Hippocampal formation (tissue), 2 donors: ENCODE data around the gene IL1RAPL2.
A peak's percentile ranks its signal among the peaks of the same experiment; 100 is the strongest.
"Not testable (repeated sequence)": the region's sequence is repeated elsewhere in the genome, so short reads cannot be mapped to it uniquely, and the experiment has no call there.

Experiments
- DNase-seq, 2 donors: peaks; one replicate each; lab custom pipeline; 2025; lab: John Stamatoyannopoulos, UW

The IL1RAPL2 gene

DNA sequence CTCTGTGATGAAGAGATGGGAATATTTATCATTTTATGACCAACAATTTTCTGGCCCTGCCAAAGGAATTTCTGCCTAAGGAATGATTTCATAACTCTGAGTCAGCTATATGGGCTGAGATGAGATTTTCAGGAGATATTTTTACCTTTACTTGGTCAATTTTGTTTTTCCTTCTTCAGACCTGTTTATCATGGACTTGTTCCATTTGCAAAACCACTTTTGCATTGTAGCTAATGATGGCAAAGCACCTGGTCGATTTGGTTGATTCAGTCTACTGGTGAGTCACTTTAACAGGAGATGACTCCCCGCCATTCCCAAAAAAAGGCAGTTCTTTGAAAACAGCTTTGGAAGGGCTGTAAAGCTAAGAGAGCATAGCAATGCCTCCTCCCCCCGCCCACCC, 601.2 kb downstream of the IL1RAPL2 start:
- DNase-seq, result no peak

DNA sequence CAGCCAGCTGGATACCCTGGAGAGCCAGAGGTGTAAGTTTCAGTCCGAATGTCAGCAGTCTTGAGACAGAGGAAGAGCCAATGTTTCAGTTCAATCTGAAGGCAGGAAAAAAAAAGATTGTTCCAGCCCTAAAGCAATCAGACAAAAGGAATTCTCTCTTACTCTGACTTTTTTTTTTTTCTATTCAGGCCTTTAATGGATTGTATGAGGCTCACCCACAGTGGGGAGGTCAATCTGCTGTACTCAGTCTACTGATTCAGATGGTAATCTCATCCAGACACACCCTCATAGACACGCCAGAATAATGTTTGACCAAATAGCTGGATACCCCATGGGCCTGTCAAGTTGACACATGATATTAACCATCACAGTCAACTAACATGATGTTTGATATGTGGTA, 602.6 kb downstream of the IL1RAPL2 start:
- DNase-seq, result no peak

- no peak for DNase-seq
Measured at GRCh38 chrX:105173071-105173470, 607.1 kb downstream of the IL1RAPL2 start.

DNA sequence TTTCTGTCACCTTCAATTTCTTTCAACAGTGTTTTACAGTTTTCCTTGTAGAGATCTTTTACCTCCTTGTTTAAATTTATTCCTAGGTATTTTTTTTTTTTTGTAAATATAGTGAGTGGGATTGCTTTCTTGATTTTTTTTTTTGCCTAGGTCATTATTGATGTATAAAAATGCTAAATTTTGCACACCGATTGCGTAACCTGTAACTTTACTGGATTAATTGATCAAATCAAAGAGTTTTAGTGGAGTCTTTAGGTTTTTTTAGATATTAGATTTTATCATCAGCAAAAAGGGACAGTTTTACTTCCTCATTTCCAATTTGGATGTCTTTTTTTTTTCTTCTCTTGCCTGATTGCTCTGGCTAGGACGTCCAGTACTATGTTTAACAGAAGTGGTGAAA, 613.6 kb downstream of the IL1RAPL2 start:
- no peak for DNase-seq

DNA sequence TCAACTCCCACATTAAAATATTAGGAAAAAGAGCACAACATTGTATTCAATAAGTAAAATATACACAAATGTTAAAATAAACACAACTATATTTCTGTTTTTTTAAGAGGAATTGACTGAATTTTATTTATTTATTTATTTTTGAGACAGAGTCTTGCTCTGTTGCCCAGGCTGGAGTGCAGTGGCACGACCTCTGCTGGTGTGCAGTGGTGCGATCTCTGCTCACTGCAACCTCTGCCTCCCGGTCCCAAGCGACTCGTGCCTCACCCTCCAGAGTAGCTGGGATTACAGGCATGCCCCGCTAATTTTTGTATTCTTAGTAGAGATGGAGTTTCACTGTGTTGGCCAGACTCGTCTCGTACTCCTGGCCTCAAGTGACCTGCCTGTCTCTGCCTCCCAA, 623.1 kb downstream of the IL1RAPL2 start:
- DNase-seq, result no peak

- peak in 1 of 2 donors; percentile 10 for DNase-seq
Measured at GRCh38 chrX:105190252-105190853, 624.4 kb downstream of the IL1RAPL2 start.

DNA sequence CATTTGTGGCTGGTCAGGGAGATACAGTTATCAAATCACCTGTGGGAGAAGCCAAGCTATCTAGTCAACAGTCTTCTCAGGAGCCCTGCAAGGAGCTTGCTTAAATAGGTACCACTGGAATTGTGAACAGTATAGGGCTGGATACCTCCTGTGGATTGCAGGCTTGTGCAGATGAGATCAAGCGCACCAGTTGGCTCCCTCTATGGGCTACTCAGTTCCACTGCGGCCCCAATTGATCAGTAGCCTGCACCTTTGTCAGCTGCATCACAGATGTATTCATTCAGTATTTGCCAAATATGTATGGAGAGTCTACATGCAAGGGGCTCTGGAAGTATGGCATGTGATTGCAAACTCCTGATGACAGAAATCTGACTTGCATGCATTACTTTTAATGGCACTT, 625.9 kb downstream of the IL1RAPL2 start:
- no peak for DNase-seq

DNA sequence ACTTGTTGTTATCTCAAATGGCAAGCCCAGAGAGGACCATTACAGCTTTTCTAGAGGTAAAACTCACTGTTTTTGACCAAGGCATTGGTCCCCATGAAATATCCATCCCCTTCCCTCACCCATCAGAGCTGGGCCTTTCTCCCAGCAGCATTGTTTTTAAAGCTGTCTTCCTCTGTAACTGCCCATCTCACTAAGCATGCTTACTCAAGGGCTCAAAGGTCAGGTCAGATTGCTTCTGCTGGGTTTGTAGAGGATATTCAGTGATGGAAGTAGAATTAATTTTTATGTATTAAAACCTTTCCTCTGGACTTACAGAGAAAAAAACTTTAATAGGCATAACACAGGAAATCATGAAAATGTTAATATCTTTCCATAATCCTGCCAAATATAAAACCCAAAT, 643.4 kb downstream of the IL1RAPL2 start:
- DNase-seq, result no peak

DNA sequence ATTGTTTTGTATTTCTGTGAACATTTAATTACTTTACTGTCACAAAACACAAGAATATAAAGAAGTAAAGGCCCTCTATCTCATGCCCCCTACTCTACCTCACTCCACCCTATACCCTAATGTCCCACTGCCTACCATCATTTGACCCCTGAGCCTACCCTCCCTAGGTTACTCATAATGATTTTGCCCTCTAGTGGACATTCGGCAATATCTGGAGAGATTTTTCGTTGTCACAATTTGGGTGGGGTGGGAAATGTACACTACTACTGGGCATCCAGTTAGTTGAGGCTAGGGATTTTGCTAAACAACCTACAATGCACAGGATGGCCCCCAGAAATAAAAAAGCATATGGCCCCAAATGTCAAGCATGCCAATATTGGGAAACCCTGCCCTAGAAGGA, 644.3 kb downstream of the IL1RAPL2 start:
- no peak for DNase-seq

DNA sequence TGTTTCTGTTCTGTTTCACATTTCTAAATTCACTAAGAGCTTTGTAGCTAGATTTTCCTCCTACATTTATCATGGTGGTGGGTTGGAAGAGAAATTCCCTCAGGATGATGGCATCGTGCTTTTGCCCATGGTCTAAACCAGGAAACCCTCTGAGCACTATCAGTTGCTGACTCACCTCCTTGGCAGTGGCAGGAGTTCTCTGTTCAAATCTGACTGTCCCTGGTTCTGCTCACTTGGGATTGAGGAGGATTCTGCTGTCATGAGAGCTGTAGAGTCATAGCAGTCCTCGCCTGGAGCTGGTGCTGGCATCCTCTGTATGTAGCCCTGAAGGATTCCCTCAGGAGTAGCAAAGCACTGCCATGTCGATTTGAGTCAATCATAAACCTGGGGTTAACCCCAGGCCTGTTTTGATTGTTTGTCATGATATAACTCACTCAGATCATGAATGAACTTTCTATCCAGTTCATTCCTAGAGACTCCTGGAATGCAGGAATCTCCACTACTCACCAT, 645.1 kb downstream of the IL1RAPL2 start:
- DNase-seq, result no peak

DNA sequence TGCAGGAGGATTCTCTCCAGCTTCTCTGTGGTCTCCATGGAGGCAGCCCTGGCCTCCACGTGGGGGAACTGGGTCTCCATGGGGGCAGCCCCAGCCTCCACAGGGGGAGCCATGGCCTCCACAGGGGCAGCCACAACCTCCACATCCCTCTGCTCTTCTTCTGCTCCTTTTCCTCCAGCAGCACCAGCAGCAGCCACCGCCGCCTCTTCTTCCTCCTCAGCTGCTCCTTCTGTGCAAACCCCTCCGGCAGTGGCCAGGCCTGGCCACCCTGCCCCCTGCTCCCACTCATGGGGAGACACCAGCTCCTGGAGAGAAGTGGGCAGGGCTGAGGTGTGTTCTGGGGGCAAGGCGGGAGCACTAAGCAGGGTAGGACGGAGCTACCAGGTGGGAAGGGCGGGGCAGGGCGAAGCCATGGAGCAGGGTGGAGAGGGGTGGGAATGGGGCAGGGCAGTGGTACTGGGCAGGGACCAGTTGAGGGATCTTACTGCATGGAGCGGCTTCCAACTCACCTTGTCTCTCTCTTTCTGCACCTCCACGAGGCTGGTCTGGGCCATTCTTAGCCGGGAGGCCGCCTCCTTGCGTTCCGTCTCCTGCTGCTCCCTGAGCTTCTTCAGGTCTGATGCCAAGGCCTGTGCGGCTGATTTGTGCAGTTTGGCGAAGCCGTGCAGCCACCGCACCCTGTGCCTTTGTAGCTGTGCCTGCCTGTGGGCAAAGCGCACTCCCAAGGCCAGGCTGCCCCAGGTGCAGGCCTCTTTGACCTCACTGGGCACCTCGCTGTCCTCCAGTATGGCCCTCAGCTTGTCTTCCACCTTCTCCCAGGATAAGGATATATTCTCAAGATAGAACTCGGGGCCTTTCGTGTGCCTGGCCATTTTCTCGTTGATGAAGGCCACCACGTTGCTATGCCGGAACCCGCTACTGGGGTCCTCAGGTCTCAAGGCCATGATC, 653.7 kb downstream of the IL1RAPL2 start:
- DNase-seq, result no peak

DNA sequence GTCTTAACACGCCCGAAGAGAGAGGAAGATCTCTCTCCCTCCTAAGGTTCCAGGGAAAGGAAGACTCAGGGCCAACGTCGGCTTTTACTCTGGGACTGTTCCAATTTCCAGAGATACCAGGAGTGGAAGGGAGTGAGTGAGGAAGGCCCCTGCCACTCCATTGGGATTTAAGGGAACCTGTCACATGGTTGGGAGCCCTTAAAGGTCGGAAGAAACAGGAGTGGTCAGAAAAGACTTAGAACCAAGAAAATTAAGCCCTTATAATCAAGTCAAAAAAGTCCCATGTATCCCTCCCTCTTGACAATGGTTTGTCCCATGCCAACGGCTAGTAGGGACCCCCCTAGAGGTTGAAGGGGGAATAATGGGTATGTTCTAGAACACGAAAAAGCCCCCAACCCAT, 654.6 kb downstream of the IL1RAPL2 start, which contains the start of gene TEX13A:
TSS of gene TEX13A (minus strand) at position 59 of the 400 bp plus-strand sequence. CDS start 297 bp downstream, outside the sequence.
- DNase-seq, result no peak

DNA sequence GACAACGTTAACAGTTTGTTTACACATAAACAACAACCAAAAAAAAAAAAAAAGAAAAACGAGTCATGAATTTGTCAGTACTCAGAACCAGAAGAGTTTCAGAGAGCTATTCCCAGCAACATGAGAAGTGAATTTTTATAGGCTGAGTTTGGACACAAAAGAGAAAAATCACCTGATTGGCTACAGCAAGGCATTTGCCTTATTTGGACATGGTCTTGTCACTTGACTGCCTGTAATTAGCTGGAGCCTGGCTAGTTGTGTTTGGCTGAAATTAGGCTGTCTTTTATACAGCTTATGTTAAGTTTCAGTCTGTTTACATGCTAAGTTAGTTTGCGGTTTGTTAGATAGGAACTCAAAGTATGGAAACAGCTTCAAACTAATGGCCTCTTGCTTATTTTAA, 655.4 kb downstream of the IL1RAPL2 start:
- no peak for DNase-seq

DNA sequence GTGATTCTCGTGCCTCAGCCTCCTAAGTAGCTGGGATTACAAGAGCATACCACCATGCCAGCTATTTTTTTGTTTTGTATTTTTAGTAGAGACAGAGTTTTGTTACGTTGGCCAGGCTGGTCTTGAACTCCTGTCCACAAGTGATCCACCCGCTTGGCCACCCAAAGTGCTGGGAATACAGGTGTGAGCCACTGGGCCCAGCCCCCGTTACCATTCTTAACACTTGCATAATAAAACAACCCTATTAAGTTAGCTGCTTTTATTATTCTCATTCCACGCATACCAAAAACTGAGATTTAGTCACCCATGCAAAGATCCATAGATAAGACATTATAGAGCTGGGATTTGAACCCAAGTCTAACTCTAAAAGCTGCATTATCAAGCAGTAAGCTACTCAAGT, 660.5 kb downstream of the IL1RAPL2 start:
- DNase-seq, result no peak

DNA sequence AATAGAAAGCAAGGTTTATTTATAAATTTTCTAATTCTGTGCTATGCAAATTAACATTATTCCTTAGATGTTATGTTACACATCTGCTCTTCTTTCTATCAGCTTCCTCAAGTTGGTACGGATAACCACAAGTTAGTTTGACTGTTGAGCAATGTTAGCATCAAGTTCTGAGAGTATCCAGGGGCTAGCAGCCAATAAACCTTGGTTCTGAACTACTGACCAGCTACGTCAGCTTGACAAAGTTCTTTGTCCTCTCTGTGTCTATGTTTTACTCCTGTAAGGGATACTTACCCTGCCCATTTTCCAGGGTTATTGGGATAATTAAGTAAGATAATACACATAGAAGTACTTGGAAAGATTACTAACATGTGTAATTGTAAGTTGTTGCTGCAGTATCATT, 662.6 kb downstream of the IL1RAPL2 start:
- DNase-seq, result no peak

GRCh38 chrX:105229146-105229545, 663.1 kb downstream of the IL1RAPL2 start:
- DNase-seq, result no peak

DNA sequence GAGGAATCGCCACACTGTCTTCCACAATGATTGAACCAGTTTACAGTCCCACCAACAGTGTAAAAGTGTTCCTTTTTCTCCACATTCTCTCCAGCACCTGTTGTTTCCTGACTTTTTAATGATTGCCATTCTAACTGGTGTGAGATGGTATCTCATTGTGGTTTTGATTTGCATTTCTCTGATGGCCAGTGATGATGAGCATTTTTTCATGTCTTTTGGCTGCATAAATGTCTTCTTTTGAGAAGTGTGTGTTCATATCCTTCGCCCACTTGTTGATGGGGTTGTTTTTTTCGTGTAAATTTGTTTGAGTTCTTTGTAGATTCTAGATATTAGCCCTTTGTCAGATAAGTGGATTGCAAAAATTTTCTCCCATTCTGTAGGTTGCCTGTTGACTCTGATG, 671.4 kb downstream of the IL1RAPL2 start:
- DNase-seq, result not testable (repeated sequence)

- no peak for DNase-seq
Measured at GRCh38 chrX:105241056-105241455, 675.1 kb downstream of the IL1RAPL2 start.

DNA sequence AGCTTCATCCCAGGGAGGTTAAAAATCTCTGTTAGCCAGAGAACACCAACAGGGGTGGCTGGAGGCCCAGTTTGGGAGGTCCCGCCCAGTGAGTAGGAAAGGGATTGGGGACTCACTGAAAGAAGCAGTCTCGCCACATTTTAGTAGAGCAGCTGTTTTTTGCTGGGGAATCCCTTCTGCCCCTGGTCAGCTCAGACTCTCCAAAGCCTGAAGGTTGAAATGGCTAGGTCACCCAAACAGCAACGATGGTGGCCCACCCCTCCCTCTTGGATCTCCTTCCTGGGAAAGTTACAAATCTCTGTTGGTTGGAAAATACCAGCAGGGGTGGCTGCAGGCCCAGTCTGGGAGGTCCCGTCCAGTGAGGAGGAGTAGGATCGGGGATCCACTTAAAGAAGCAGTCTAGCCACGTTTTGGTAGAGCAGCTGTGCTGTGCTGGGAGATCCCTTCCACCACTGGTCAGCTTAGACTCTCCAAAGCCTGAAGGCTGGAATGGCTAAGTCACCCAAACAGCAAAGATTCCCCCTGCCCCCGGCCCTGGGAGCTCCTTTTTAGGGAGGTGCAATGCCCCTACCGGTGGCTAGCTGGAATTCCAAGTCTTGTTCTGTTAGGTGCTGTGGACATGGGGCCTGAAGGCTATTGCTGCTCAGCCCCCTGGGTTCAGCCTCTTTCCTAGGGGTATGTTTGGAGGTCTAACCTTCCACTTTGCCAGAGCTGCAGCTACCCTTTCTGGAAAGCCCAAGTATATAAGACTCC, 694.5 kb downstream of the IL1RAPL2 start:
- DNase-seq, result no peak

GRCh38 chrX:105263171-105263570, 697.2 kb downstream of the IL1RAPL2 start:
- DNase-seq, result no peak

DNA sequence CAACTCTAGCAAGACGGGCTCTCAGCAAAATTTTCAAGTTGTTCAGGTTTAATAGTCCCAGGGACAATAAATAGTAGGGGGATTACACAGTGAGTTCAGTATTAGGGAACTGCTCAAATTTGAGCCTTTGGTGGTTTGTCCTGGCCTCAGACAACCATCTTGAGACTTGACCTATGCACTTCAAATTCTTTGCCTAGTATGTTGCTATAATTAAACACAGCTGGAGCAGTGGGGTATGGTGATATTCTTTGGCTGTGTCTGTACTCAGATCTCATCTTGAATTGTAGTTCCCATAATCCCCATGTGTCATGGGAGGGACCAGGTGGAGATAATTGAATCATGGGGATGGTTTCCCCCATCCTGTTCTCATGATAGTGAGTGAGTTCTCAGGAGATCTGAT, 697.8 kb downstream of the IL1RAPL2 start:
- no peak for DNase-seq

- DNase-seq, result no peak
Measured at GRCh38 chrX:105265093-105265492, 699.1 kb downstream of the IL1RAPL2 start.
